SK-N-SH treated with all-trans-retinoic acid at 6 μM for 48 hours (cell line): Measurements from ENCODE around the gene DOCK4.

Experiments used
- ATAC-seq: fragments of 200-7000 bp; cut with Tn5 transposase; 3 replicates; pipeline ENCODE4 v1.9.1; 2020; ENCODE audit warnings: mild to moderate bottlenecking, moderate library complexity
- ARNTL ChIP-seq: fragments of 450-650 bp; formaldehyde crosslinking; IDR thresholded peaks from 2 replicates; pipeline ENCODE4 v1.5.0; 2020; ENCODE audit warnings: low read depth, mild to moderate bottlenecking, moderate library complexity, borderline replicate concordance
- BACH2 ChIP-seq: fragments of 250-450 bp; sonication (Bioruptor Pico); IDR thresholded peaks from 2 replicates; pipeline ENCODE4 v1.9.0; 2021; ENCODE audit warnings: mild to moderate bottlenecking, borderline replicate concordance
- CSDC2 ChIP-seq: fragments of 250-450 bp; sonication (Bioruptor Pico); IDR thresholded peaks from 2 replicates; pipeline ENCODE4 v1.5.0; 2020; ENCODE audit warnings: mild to moderate bottlenecking, moderate library complexity
- CSRNP3 ChIP-seq: fragments of 250-450 bp; sonication (Bioruptor Pico); IDR thresholded peaks from 2 replicates; pipeline ENCODE4 v1.5.1; 2021; ENCODE audit warnings: mild to moderate bottlenecking, moderate library complexity
- ESRRG ChIP-seq: fragments of 250-450 bp; sonication (Bioruptor Pico); IDR thresholded peaks from 2 replicates; pipeline ENCODE4 v1.6.1; 2021; ENCODE audit warnings: mild to moderate bottlenecking
- GLIS3 ChIP-seq: fragments of 250-450 bp; sonication (Bioruptor Pico); IDR thresholded peaks from 2 replicates; pipeline ENCODE4 v1.5.0; 2020; ENCODE audit warnings: mild to moderate bottlenecking, moderate library complexity
- OSR1 ChIP-seq: fragments of 250-450 bp; sonication (Bioruptor Pico); IDR thresholded peaks from 2 replicates; pipeline ENCODE4 v1.8.0; 2022; ENCODE audit warnings: moderate library complexity, mild to moderate bottlenecking, inconsistent platforms
- POU6F1 ChIP-seq: fragments of 250-450 bp; sonication (Bioruptor Pico); IDR thresholded peaks from 2 replicates; pipeline ENCODE4 v1.8.0; 2021; ENCODE audit warnings: low read depth, mild to moderate bottlenecking, moderate library complexity, borderline replicate concordance
- PPARA ChIP-seq: fragments of 250-450 bp; sonication (Bioruptor Pico); IDR thresholded peaks from 2 replicates; pipeline ENCODE4 v1.5.0; 2020; ENCODE audit warnings: mild to moderate bottlenecking, borderline replicate concordance
- RARB ChIP-seq: fragments of 250-450 bp; sonication (Bioruptor Pico); IDR thresholded peaks from 2 replicates; pipeline ENCODE4 v1.8.0; 2021; ENCODE audit warnings: mild to moderate bottlenecking, moderate library complexity
- SNAI2 ChIP-seq: fragments of 250-450 bp; sonication (Bioruptor Pico); IDR thresholded peaks from 2 replicates; pipeline ENCODE4 v1.5.0; 2020; ENCODE audit warnings: mild to moderate bottlenecking, moderate library complexity
- TCF4 ChIP-seq: fragments of 250-450 bp; sonication (Bioruptor Pico); IDR thresholded peaks from 2 replicates; pipeline ENCODE4 v1.8.0; 2021; ENCODE audit warnings: mild to moderate bottlenecking, moderate library complexity, borderline replicate concordance
- TOX ChIP-seq: fragments of 250-450 bp; sonication (Bioruptor Pico); IDR thresholded peaks from 2 replicates; pipeline ENCODE4 v1.8.0; 2021; ENCODE audit warnings: mild to moderate bottlenecking, moderate library complexity, borderline replicate concordance
- ZC3H10 ChIP-seq: fragments of 250-450 bp; sonication (Bioruptor Pico); IDR thresholded peaks from 2 replicates; pipeline ENCODE4 v1.5.1; 2021; ENCODE audit warnings: mild to moderate bottlenecking, moderate library complexity
- ZFP30 ChIP-seq: fragments of 450-650 bp; formaldehyde crosslinking; IDR thresholded peaks from 2 replicates; pipeline ENCODE4 v1.5.0; 2022; ENCODE audit warnings: mild to moderate bottlenecking, moderate library complexity
- ZNF565 ChIP-seq: fragments of 450-650 bp; formaldehyde crosslinking; conservative IDR thresholded peaks from 2 replicates; pipeline ENCODE4 v1.5.0; 2020; ENCODE audit warnings: low read depth, mild to moderate bottlenecking, moderate library complexity
- ZNF70 ChIP-seq: fragments of 450-650 bp; formaldehyde crosslinking; IDR thresholded peaks from 2 replicates; pipeline ENCODE4 v1.5.0; 2020; ENCODE audit warnings: mild to moderate bottlenecking, moderate library complexity
- ZNF8 ChIP-seq: fragments of 450-650 bp; formaldehyde crosslinking; IDR thresholded peaks from 2 replicates; pipeline ENCODE4 v1.5.0; 2020; ENCODE audit warnings: mild to moderate bottlenecking, moderate library complexity
- TF ChIP-seq, protein P1 (sequence below): fragments of 250-450 bp; sonication (Bioruptor Pico); IDR thresholded peaks from 2 replicates; pipeline ENCODE4 v1.5.1; 2020; ENCODE audit warnings: low read depth, mild to moderate bottlenecking, moderate library complexity
- TF ChIP-seq, protein P2 (sequence below): fragments of 250-450 bp; sonication (Bioruptor Pico); IDR thresholded peaks from 2 replicates; pipeline ENCODE4 v1.5.0; 2020; ENCODE audit warnings: mild to moderate bottlenecking, moderate library complexity

The DOCK4 gene

DNA sequence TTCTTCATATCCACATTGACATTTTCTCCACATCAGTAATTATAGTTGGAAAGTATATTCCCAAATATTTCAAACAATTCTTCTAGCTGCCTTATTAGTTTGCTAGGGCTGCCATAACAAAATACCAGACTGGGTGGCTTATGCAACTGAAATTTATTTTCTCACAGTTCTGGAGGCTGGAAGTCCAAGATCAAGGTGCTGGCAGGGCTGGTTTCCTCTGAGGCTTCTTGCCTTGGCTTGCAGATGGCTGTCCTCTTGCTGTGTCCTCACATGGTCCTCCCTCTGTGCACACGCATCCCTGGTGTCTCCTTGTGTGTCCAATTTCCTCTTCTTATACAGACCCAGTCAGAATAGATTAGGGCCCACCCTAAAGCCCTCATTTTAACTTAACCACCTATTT, 34.5 kb downstream of the DOCK4 start:
- no peak for ATAC-seq
- no peak for TF ChIP-seq TOX
- TF ChIP-seq, protein P1, sequence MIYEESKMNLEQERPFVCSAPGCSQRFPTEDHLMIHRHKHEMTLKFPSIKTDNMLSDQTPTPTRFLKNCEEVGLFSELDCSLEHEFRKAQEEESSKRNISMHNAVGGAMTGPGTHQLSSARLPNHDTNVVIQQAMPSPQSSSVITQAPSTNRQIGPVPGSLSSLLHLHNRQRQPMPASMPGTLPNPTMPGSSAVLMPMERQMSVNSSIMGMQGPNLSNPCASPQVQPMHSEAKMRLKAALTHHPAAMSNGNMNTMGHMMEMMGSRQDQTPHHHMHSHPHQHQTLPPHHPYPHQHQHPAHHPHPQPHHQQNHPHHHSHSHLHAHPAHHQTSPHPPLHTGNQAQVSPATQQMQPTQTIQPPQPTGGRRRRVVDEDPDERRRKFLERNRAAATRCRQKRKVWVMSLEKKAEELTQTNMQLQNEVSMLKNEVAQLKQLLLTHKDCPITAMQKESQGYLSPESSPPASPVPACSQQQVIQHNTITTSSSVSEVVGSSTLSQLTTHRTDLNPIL (CRISPR knock-in tag): no peak
- no peak for TF ChIP-seq CSRNP3 (CRISPR knock-in tag)
- TF ChIP-seq CSDC2 (CRISPR knock-in tag): no peak
- no peak for TF ChIP-seq ZNF70 (CRISPR knock-in tag)
- no peak for TF ChIP-seq TCF4
- TF ChIP-seq ZC3H10: no peak
- no peak for TF ChIP-seq BACH2 (CRISPR knock-in tag)
- TF ChIP-seq ZNF565 (CRISPR knock-in tag): no peak
- TF ChIP-seq SNAI2 (CRISPR knock-in tag): no peak
- TF ChIP-seq RARB (CRISPR knock-in tag): no peak
- TF ChIP-seq ZNF8 (CRISPR knock-in tag): no peak
- TF ChIP-seq PPARA (CRISPR knock-in tag): no peak
- TF ChIP-seq ARNTL (CRISPR knock-in tag): no peak
- no peak for TF ChIP-seq OSR1 (CRISPR knock-in tag)
- TF ChIP-seq, protein P2, sequence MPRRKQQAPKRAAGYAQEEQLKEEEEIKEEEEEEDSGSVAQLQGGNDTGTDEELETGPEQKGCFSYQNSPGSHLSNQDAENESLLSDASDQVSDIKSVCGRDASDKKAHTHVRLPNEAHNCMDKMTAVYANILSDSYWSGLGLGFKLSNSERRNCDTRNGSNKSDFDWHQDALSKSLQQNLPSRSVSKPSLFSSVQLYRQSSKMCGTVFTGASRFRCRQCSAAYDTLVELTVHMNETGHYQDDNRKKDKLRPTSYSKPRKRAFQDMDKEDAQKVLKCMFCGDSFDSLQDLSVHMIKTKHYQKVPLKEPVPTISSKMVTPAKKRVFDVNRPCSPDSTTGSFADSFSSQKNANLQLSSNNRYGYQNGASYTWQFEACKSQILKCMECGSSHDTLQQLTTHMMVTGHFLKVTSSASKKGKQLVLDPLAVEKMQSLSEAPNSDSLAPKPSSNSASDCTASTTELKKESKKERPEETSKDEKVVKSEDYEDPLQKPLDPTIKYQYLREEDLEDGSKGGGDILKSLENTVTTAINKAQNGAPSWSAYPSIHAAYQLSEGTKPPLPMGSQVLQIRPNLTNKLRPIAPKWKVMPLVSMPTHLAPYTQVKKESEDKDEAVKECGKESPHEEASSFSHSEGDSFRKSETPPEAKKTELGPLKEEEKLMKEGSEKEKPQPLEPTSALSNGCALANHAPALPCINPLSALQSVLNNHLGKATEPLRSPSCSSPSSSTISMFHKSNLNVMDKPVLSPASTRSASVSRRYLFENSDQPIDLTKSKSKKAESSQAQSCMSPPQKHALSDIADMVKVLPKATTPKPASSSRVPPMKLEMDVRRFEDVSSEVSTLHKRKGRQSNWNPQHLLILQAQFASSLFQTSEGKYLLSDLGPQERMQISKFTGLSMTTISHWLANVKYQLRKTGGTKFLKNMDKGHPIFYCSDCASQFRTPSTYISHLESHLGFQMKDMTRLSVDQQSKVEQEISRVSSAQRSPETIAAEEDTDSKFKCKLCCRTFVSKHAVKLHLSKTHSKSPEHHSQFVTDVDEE: no peak

DNA sequence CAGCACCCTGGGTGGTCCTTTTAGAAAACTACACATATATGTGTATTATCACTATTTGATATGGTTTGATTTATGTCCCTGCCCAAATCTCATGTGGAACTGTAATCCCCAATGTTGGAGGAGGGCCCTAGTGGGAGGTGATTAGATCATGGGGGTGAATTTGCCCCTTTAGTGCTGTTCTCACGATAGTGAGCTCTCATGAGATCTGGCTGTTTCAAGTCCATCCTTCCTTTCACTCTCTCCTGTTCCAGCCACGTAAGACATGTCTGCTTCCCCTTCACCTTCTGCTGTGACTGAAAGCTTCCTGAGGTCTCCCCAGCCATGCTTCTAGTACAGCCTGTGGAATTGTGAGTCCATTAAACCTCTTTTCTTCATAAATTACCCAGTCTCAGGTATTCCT, 37.3 kb downstream of the DOCK4 start:
- TF ChIP-seq POU6F1 (no peak), BACH2 (CRISPR knock-in tag) (no peak), TOX (no peak), ZFP30 (no peak), TCF4 (no peak), ZNF565 (CRISPR knock-in tag) (no peak), ESRRG (CRISPR knock-in tag) (no peak), SNAI2 (CRISPR knock-in tag) (no peak), ZNF70 (CRISPR knock-in tag) (no peak), GLIS3 (CRISPR knock-in tag) (no peak), CSDC2 (CRISPR knock-in tag) (no peak), CSRNP3 (CRISPR knock-in tag) (no peak)
- TF ChIP-seq, protein P1 (CRISPR knock-in tag): no peak
- no peak for ATAC-seq

DNA sequence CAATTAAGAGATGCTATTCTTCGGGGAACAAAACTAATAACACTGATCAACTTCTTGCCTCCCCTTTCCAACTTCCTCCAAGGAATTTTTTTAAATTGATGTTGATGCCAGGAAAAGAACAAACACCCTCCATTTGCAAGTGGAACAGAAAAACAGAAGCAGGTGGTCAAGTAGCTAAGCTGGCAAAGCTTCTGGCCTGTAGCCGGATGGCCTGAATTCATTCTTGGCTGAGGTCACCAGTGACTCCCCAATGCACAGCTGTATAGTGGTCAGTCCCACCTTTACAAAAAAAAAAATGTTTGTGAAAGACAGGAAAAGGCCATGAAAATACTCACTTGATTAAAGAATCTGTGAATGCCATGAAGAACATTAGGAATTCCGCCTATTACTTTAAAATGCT, 39.1 kb downstream of the DOCK4 start:
- no peak for ATAC-seq
- TF ChIP-seq PPARA (CRISPR knock-in tag): no peak
